Adrenal gland (tissue), 5 donors: ENCODE data around the gene PAK5.

ENCODE experiments used
- POLR2A ChIP-seq, 2 donors: fragments of 450-650 bp; IDR thresholded peaks; one replicate each; pipeline ENCODE4 v1.6.1; 2017; ENCODE audit warnings: antibody characterized with exemption in 2 of 2, mild to moderate bottlenecking in 2 of 2, moderate library complexity in 1 of 2
- TF ChIP-seq, protein P1 (sequence below), 6 experiments: fragments of 450-650 bp in 4 of 6; fragments of 200-600 bp in 2 of 6; sonication (generic) in 1 of 6; IDR thresholded peaks; 1 replicate in 5 of 6; 2 replicates in 1 of 6; pipeline versions ENCODE4 v1.5.1 to v1.8.0; 2016 to 2021; ENCODE audit warnings: antibody characterized with exemption in 6 of 6, mild to moderate bottlenecking in 2 of 6, moderate library complexity in 1 of 6
- donor health status: DM: no; HTN: no; CAD: no.

- TF ChIP-seq, protein P1, sequence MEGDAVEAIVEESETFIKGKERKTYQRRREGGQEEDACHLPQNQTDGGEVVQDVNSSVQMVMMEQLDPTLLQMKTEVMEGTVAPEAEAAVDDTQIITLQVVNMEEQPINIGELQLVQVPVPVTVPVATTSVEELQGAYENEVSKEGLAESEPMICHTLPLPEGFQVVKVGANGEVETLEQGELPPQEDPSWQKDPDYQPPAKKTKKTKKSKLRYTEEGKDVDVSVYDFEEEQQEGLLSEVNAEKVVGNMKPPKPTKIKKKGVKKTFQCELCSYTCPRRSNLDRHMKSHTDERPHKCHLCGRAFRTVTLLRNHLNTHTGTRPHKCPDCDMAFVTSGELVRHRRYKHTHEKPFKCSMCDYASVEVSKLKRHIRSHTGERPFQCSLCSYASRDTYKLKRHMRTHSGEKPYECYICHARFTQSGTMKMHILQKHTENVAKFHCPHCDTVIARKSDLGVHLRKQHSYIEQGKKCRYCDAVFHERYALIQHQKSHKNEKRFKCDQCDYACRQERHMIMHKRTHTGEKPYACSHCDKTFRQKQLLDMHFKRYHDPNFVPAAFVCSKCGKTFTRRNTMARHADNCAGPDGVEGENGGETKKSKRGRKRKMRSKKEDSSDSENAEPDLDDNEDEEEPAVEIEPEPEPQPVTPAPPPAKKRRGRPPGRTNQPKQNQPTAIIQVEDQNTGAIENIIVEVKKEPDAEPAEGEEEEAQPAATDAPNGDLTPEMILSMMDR (IDR thresholded peaks at IDR 0.05) = no peak
- no peak for TF ChIP-seq POLR2A (IDR thresholded peaks at IDR 0.05)
Measured at GRCh38 chr20:9789131-9789530, 49.7 kb downstream of the PAK5 start.
